Measurements from ENCODE around the gene DBH. TPM values are rescaled to one million over a fixed set of nuclear protein-coding genes. Genes with fewer than 3 reads are reported as not detected.

Gene DBH
- total RNA-seq, 4 donors from 2014 or later: 0.11 to 0.15 TPM; not detected in 2

GRCh38 chr9:133603135-133603927, 32.8 kb upstream of the DBH start:
- no peaks in the 10 kb centered on the region for H3K9me3 ChIP-seq

GRCh38 chr9:133604214-133604613, 31.9 kb upstream of the DBH start:
- Histone ChIP-seq H3K36me3 (no peaks in the 10 kb centered on the region), H3K4me3 (replicated peaks in 1 of 3) (no peak overlapping the region), H3K27ac (no peak overlapping the region), H3K9me3 (no peaks in the 10 kb centered on the region), H3K4me1 (peaks cover 0 to 3% of the 10 kb centered on the region in 2 donors), H3K27me3 (no peaks in the 10 kb centered on the region)
- WGBS, 2 donors: 52 to 60% methylated on average over 5 of the region's 5 CpGs
- intact Hi-C loops (cut with DNase I): no loop called here
- no peak for DNase-seq
- no peak for TF ChIP-seq POLR2A (IDR thresholded peaks at IDR 0.05)
- TF ChIP-seq, protein P1, sequence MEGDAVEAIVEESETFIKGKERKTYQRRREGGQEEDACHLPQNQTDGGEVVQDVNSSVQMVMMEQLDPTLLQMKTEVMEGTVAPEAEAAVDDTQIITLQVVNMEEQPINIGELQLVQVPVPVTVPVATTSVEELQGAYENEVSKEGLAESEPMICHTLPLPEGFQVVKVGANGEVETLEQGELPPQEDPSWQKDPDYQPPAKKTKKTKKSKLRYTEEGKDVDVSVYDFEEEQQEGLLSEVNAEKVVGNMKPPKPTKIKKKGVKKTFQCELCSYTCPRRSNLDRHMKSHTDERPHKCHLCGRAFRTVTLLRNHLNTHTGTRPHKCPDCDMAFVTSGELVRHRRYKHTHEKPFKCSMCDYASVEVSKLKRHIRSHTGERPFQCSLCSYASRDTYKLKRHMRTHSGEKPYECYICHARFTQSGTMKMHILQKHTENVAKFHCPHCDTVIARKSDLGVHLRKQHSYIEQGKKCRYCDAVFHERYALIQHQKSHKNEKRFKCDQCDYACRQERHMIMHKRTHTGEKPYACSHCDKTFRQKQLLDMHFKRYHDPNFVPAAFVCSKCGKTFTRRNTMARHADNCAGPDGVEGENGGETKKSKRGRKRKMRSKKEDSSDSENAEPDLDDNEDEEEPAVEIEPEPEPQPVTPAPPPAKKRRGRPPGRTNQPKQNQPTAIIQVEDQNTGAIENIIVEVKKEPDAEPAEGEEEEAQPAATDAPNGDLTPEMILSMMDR (IDR thresholded peaks at IDR 0.05): no peak

More at GRCh38 chr9:133603135-133603927, 32.8 kb upstream of the DBH start:
- no peak overlapping the region for H3K4me3 ChIP-seq (replicated peaks in 1 of 3)
- H3K36me3 ChIP-seq: no peaks in the 10 kb centered on the region
- intact Hi-C loops (cut with DNase I): no loop called here
- WGBS, 2 donors: 35 to 41% methylated on average over 14 of the region's 14 CpGs
- no peaks in the 10 kb centered on the region for H3K27me3 ChIP-seq
- TF ChIP-seq, protein P1 (IDR thresholded peaks at IDR 0.05): no peak
- no peak for TF ChIP-seq POLR2A (IDR thresholded peaks at IDR 0.05)
- no peak overlapping the region for H3K27ac ChIP-seq
- DNase-seq: no peak
- no peaks in the 10 kb centered on the region for H3K4me1 ChIP-seq

GRCh38 chr9:133604856-133605255, 31.3 kb upstream of the DBH start:
- no peak for DNase-seq
- no peaks in the 10 kb centered on the region for H3K27me3 ChIP-seq

DNA sequence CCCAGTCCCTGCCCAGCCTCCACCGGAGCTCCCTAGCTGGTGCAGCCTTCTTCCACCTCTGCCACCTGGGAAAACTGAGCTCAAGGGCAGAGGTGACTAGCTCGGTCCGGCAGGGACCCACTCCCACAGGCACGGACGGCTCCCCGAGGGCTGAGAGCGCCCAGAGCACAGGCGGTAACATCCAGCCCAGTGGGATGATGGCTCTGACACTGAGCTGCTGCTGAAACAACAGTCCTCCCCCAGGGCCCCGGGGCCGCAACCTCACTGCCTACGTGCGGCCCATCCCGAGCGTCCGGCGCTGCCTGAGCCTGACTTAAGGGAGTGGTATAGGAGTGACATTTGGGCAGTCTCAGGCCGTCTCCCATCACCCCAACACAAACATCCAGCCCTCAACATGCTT, 30.7 kb upstream of the DBH start:
- intact Hi-C loops (cut with DNase I): no loop called here
- WGBS, 2 donors: 80 to 94% methylated on average over 6 to 15 of the region's 17 CpGs
- H3K27ac ChIP-seq: no peak overlapping the region
- H3K27me3 ChIP-seq: no peaks in the 10 kb centered on the region
- TF ChIP-seq, protein P1 (IDR thresholded peaks at IDR 0.05): no peak
- TF ChIP-seq POLR2A (IDR thresholded peaks at IDR 0.05): no peak
- H3K4me3 ChIP-seq (replicated peaks in 1 of 3): no peak overlapping the region
- H3K9me3 ChIP-seq: no peaks in the 10 kb centered on the region
- peaks cover 0 to 3% of the 10 kb centered on the region in 2 donors for H3K4me1 ChIP-seq
- H3K36me3 ChIP-seq: no peaks in the 10 kb centered on the region
- no peak for DNase-seq

More at GRCh38 chr9:133604856-133605255, 31.3 kb upstream of the DBH start:
- 58 to 60% methylated on average over 11 to 14 of the region's 14 CpGs for WGBS, 2 donors
- intact Hi-C loops (cut with DNase I): no loop called here
- H3K4me3 ChIP-seq (replicated peaks in 1 of 3): no peak overlapping the region
- no peaks in the 10 kb centered on the region for H3K36me3 ChIP-seq
- no peak overlapping the region for H3K27ac ChIP-seq
- peaks cover 0 to 3% of the 10 kb centered on the region in 2 donors for H3K4me1 ChIP-seq
- H3K9me3 ChIP-seq: no peaks in the 10 kb centered on the region
- TF ChIP-seq POLR2A (IDR thresholded peaks at IDR 0.05): no peak
- TF ChIP-seq, protein P1 (IDR thresholded peaks at IDR 0.05): no peak
